Sigmoid colon (tissue), 7 donors: ENCODE results near the gene OCIAD2. TPM values are rescaled to one million over a fixed set of nuclear protein-coding genes. Genes with fewer than 3 reads are reported as not detected.

Experiments used
- DNase-seq: peaks from one replicate; pipeline ENCODE4 v3.0.0-alpha.2; 2019
- H3K27ac ChIP-seq, 4 donors: fragments of 200-600 bp; sonication (generic); one replicate each; pipeline ENCODE4 v1.5.1; 2016 to 2019; ENCODE audit warnings: mild to moderate bottlenecking in 1 of 4
- H3K27me3 ChIP-seq, 3 donors: fragments of 200-600 bp; sonication (generic); one replicate each; pipeline ENCODE4 v1.5.1; 2019; ENCODE audit warnings: mild to moderate bottlenecking in 1 of 3
- H3K36me3 ChIP-seq, 4 donors: fragments of 200-600 bp; sonication (generic); one replicate each; pipeline ENCODE4 v1.5.1; 2016 to 2019
- H3K4me1 ChIP-seq, 4 donors: fragments of 200-600 bp; sonication (generic); one replicate each; pipeline ENCODE4 v1.5.1; 2017 to 2019
- H3K4me3 ChIP-seq, 4 donors: fragments of 200-600 bp; sonication (generic); one replicate each; pipeline ENCODE4 v1.5.1; 2017 to 2019; ENCODE audit warnings: mild to moderate bottlenecking in 2 of 4, moderate library complexity in 1 of 4
- H3K9me3 ChIP-seq, 4 donors: fragments of 200-600 bp in 3 of 4; sonication (generic) in 3 of 4; one replicate each; pipeline versions ENCODE4 v1.5.1 to v1.6.1; 2013 to 2019
- CTCF ChIP-seq, 4 experiments: fragments of 450-650 bp in 3 of 4; fragments of 200-600 bp in 1 of 4; IDR thresholded peaks; one replicate each; pipeline ENCODE4 v1.5.1; 2016 to 2019; ENCODE audit warnings: antibody characterized with exemption in 4 of 4, mild to moderate bottlenecking in 3 of 4, moderate library complexity in 2 of 4
- EP300 ChIP-seq, 4 donors: sonication (generic); formaldehyde crosslinking; IDR thresholded peaks; one replicate each; pipeline ENCODE4 v1.6.1; 2017; ENCODE audit warnings: antibody characterized with exemption in 4 of 4
- POLR2A ChIP-seq, 2 donors: fragments of 450-650 bp; IDR thresholded peaks; one replicate each; pipeline ENCODE4 v1.6.1; 2016; ENCODE audit warnings: antibody characterized with exemption in 2 of 2, mild to moderate bottlenecking in 2 of 2, moderate library complexity in 2 of 2
- POLR2AphosphoS5 ChIP-seq, 4 donors: sonication (generic); formaldehyde crosslinking; IDR thresholded peaks; one replicate each; pipeline ENCODE4 v1.6.1; 2017; ENCODE audit warnings: antibody characterized with exemption in 4 of 4
- WGBS, 2 donors: extraction: QIAGEN DNeasy Blood & Tissue Kit; methylation state at CpG; one replicate each; pipeline ENCODE4 v1.1.7; 2013; 5-methylcytosine and 5-hydroxymethylcytosine counted together
- intact Hi-C: fragments of 100-400 bp; cut with DNase I; formaldehyde crosslinking; loops from one replicate; pipeline ENCODE4 v1.15.1; 2023
- polyA plus RNA-seq, 3 donors: library from polyadenylated mRNA; stranded (reverse); fragments of 200-250 nt; gene quantifications; one replicate each; pipeline ENCODE4 v1.2.3, GENCODE V29; 2013
- total RNA-seq, 4 donors: library from RNA; depleted of rRNA; stranded (reverse); fragments of >200 nt; gene quantifications; one replicate each; pipeline ENCODE4 v1.1.0, GENCODE V29; 2016
- donor health status: healthy with polysubstance abuse.
- donor health status: Bipolar disorder and iron deficiency.
- donor health status: healthy.

OCIAD2 gene
- total and polyA plus RNA-seq, 7 donors: 7.1 to 188 (median 21.8) TPM

DNA sequence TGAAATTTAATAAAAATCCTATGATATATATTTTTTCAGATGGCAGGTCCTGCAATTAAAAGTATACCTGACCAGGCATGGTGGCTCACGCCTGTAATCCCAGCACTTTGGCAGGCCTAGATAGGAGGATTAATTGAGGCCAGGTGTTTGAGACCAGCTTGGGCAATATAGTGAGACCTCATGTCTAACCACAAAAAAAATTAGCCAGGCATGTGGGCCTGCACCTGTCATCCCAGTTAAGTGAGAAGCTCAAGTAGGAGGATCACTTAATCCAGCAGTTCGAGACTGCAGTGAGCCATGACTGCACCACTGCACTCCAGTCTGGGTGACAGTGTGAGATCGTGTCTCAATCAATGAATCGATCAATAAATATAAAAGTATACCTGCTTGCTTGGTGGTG is 2.5 kb downstream of the OCIAD2 start:
- Histone ChIP-seq H3K9me3 (no peaks in the 10 kb centered on the region), H3K27ac (no peak overlapping the region), H3K27me3 (no peaks in the 10 kb centered on the region), H3K4me3 (no peak overlapping the region), H3K36me3 (peaks cover 0 to 7% (median 2%) of the 10 kb centered on the region in 4 donors), H3K4me1 (peaks cover 0 to 17% (median 6%) of the 10 kb centered on the region in 4 donors)
- WGBS, 2 donors: 95 to 98% methylated on average over 4 of the region's 4 CpGs
- TF ChIP-seq POLR2A (IDR thresholded peaks at IDR 0.05) (no peak), POLR2AphosphoS5 (IDR thresholded peaks at IDR 0.05) (no peak), EP300 (IDR thresholded peaks at IDR 0.05) (no peak), CTCF (IDR thresholded peaks at IDR 0.05) (no peak)
- intact Hi-C loops: no loop called here
- no peak for DNase-seq

DNA sequence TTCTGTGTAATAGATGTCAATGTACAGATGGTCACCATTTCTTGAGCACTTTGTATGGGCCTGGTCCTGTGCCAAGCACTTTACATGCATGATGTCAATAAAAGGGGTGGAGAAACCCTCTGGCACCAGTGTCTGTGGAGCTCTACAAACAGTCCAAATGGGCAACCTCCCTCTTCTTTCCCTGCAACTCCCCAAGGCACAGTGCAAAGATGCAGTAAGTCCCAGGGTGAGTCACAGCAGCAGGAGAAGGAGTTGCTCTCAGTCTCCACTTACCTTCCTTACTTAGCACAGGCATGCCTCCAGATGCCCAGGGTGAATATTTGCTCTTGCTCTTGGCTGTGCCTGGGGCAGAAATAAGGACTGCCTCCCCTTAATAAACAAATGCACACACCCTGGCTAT is 4.3 kb downstream of the OCIAD2 start:
- peaks cover 0 to 15% (median 6%) of the 10 kb centered on the region in 4 donors for H3K4me1 ChIP-seq
- no peak for TF ChIP-seq EP300 (IDR thresholded peaks at IDR 0.05)
- TF ChIP-seq CTCF (IDR thresholded peaks at IDR 0.05): no peak
- no peak for TF ChIP-seq POLR2AphosphoS5 (IDR thresholded peaks at IDR 0.05)
- TF ChIP-seq POLR2A (IDR thresholded peaks at IDR 0.05): no peak
- peaks cover 0 to 7% (median 2%) of the 10 kb centered on the region in 4 donors for H3K36me3 ChIP-seq
- H3K9me3 ChIP-seq: no peaks in the 10 kb centered on the region
- no peaks in the 10 kb centered on the region for H3K27me3 ChIP-seq
- intact Hi-C loops: no loop called here
- DNase-seq: no peak
- no peak overlapping the region for H3K27ac ChIP-seq
- no peak overlapping the region for H3K4me3 ChIP-seq

- intact Hi-C loops: no loop called here
- no peak overlapping the region for H3K27ac ChIP-seq
- DNase-seq: no peak
- no peak overlapping the region for H3K4me3 ChIP-seq
- TF ChIP-seq POLR2AphosphoS5 (IDR thresholded peaks at IDR 0.05) (no peak), POLR2A (IDR thresholded peaks at IDR 0.05) (no peak), CTCF (IDR thresholded peaks at IDR 0.05) (no peak), EP300 (IDR thresholded peaks at IDR 0.05) (no peak)
- 97% methylated on average over 4 of the region's 4 CpGs for WGBS, 2 donors
- no peaks in the 10 kb centered on the region for H3K9me3 ChIP-seq
- H3K36me3 ChIP-seq: peaks cover 0 to 7% (median 2%) of the 10 kb centered on the region in 4 donors
- peaks cover 0 to 11% (median 3%) of the 10 kb centered on the region in 4 donors for H3K4me1 ChIP-seq
- H3K27me3 ChIP-seq: no peaks in the 10 kb centered on the region
These were observed 5.4 kb downstream of the OCIAD2 start for GRCh38 chr4:48901196-48901595.

DNA sequence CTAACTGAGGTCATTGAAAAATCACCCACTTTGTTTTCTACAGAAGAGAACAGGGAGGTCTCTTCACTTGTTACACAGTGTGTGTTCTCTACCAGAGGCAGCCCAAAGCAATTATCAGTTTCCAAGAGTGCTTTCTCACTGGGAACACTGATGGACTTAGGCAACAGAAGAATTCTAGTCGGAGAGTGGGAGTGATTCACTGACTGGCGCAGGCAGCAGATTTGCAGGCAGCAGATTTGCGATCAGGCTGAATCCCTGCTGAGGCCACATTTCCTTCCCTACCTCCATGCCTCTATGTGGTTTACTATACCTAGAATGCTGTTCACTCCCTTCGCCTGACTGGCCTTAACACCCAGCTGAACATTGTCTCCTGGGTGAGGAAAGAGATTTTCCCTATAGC is 6.6 kb downstream of the OCIAD2 start:
- TF ChIP-seq CTCF (IDR thresholded peaks at IDR 0.05) (no peak), POLR2A (IDR thresholded peaks at IDR 0.05) (no peak), POLR2AphosphoS5 (IDR thresholded peaks at IDR 0.05) (no peak), EP300 (IDR thresholded peaks at IDR 0.05) (no peak)
- DNase-seq: no peak
- Histone ChIP-seq H3K9me3 (no peaks in the 10 kb centered on the region), H3K4me3 (no peak overlapping the region), H3K27ac (no peak overlapping the region), H3K36me3 (peaks cover 0 to 7% (median 2%) of the 10 kb centered on the region in 4 donors), H3K27me3 (no peaks in the 10 kb centered on the region), H3K4me1 (no peaks in the 10 kb centered on the region)
- intact Hi-C loops: no loop called here
- WGBS, 2 donors: 79 to 93% methylated on average over 4 of the region's 4 CpGs

DNA sequence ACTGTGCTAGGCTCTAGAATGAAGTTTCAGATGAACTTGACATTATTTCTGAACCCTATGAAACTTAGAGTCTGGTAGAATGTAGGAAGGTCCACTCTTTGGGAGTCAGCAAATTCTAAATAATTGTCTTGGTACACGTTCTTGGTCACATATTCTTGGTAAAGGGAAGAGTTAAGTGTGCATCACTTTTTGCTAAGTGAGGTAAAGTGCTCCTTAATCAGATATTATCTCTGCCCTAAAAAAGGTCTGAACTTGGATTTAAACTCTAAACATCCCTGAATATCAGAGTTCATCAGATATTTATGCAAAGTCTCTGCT is 7.2 kb downstream of the OCIAD2 start:
- Histone ChIP-seq H3K36me3 (peaks cover 0 to 7% (median 2%) of the 10 kb centered on the region in 4 donors), H3K4me1 (no peaks in the 10 kb centered on the region), H3K4me3 (no peak overlapping the region), H3K27ac (no peak overlapping the region), H3K27me3 (no peaks in the 10 kb centered on the region), H3K9me3 (no peaks in the 10 kb centered on the region)
- no peak for DNase-seq
- intact Hi-C loops: no loop called here
- 60 to 80% methylated on average over 1 of the region's 1 CpG for WGBS, 2 donors
- TF ChIP-seq POLR2AphosphoS5 (IDR thresholded peaks at IDR 0.05) (no peak), CTCF (IDR thresholded peaks at IDR 0.05) (no peak), POLR2A (IDR thresholded peaks at IDR 0.05) (no peak), EP300 (IDR thresholded peaks at IDR 0.05) (no peak)
